Right hindlimb (tissue), 1 donor: ENCODE results near the gene PRG3.
"Not testable (repeated sequence)": the region's sequence is repeated elsewhere in the genome, so short reads cannot be mapped to it uniquely, and the experiment has no call there.

Source experiments
- DNase-seq: peaks from one replicate; pipeline ENCODE4 v3.0.0-alpha.2; 2018

PRG3 gene

DNA sequence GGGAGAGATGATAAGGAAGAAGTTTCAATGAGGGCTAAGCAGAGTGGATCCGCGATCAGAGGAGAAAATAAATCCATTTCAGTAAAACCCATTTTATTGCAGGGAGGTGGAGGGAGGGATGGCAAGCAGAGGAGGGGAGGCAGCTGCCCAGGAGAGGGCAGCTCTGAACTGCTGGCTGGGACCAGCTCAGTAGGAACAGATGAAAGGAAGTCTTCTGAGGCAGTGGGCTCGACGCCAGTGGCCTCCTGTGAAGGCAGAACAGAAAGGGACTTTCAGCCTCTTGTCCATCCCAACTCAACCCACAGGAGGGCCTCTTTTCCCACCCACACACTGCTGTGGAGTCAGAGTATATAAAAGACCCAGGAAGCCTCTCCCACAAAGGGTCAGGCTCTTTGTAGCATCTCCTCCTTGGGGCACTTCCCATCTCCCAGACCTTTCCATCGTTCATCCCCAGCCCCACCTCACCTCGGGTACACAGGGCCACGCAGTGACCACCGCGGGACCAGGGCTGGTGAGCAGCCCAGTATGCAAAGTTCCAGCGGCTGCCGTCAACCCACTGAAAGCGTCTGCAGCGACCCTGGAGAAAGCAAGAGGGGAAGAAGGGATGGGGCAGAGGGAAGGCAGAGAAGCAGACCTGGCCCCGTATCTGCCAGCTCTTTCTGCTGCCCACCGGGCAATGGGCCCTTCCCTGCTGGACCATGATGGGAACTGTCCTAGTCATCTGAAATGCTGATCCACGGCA, 6.5 kb upstream of the PRG3 start:
- no peak for DNase-seq

DNA sequence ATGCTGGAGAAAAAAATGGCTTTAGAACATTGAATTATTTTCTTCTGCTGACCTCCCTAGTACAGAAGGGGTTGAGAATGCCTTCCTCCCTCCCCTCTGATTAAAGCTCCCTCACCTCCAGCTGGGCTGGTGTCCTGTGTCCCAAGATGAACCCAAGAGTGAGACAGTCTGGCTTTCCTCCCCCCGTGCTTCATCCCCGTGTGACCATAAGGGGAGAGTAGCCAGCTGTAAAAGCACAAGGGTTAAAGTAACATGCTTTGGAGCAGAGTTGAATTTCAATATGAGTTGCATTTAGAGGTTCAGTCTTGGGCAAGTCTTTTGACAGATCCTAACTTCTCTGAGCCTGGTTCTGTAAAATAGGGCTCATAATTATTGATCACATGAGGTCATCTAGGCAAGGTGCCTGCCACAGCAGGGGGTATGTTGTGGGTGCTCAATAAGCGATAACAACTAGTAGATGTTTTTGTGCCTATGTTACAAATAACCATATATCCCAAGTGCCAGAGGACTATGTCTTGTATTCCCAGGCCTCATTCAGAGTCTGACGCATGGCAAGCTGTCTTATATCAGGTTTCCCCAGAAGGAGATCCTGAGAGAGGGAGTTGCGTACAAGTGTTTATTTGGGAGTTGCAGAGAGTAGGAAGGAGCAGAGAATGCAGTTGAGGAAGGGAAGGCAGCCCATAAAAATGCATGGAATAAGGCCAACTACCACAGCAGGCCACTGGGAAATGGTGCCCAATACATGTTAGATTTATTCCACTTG, 5.4 kb upstream of the PRG3 start:
- no peak for DNase-seq

DNA sequence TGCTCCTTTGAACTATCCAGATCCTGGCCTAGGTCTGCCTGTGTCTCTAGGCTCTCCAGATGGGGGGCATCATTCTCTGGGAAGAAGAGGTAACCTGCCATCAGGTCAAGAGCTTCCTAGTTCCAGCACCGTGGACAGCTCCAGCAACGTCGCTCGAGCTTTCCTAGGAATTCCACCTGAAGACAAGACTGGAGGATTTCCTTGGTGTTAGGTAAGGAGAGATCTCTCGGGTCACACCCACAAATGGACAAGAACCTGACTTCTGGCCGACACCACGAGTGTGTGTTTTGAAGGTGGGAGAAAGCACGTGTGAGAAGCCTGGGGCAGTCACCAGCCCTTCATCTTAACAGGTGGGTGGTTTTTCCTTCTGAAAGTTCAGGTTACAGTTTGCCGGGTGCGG, 1.2 kb downstream of the PRG3 start:
- DNase-seq = no peak

DNA sequence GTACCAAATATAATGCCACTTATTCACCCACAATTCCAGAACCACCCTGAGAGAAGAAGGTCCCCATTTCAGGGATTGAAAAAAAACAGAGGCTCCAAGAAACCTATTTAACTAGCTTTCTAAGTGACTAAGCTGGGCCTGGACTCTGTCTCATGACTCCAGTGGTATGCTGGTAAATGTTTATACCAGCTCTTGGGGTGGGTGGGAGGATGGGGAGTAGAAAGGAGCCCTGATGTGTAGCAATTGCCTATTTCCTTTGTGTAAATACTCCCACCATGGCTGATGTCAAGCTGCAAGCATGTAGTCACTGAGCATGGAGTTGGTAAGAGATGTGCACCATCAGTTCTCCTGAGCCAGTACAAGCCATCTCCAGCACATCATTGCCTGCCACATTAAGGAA, 2.8 kb downstream of the PRG3 start:
- DNase-seq = no peak

DNA sequence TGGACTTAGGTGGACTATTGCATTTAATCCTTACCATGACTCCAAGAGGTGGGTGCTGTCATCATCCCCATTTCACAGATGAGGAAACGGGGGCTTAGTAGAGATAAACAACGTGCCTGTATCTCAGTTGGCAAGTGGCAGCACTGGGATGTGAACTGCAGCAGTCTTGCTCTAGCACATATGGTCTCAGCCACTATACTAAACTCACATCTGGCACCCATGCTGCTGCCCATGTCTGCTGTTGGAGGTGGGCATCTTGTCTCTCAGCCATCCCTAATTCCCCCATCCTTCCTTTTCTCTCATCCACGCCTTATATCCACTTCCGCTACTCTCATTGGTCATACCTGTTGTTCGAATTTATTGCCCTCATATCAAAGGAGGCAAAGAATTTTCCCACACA, 3.8 kb downstream of the PRG3 start:
- no peak for DNase-seq

DNA sequence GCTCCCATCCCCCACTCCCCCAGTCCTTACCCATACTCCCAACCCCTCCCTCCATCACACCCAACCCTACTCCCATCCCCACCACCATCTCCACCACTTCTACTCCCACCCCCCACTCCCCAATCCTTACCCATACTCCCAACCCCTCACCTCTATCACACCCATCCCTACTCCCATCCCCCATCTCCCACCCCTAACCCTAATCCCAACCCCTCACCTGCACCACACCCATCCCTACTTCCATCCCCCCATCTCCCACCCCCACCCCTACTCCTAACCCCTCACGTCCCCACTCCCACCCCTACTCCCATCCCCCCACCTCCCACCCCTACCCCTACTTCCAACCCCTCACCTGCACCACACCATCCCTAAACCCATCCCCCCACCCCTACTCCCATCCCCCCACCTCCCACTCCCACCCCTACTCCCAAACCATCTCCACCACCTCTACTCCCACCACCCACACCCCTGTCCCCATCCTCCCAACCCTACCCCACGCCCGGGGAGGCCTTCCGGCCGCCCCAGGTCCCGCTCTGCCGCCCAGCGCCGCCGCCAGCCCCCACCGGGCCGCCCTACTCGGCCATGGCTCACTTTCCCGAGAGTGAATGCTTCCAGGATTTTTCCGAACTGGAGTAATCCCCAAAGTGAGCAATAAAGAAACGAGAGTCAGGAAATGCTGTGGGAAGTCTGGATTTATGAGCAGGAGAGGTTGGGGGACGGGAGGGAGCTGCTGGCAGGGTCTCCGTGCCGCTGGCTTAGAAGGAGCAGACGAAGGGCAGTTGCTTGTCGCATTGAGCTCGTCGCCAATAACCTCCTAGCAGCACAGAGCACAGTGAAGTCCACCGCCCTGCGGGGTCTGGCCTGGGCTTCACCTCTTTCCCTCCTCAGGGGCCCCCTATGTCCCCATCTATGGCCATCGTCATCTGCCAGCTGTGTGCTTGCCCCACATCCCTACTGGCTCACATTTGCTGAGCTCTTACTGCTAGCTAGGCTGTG, 4.6 kb downstream of the PRG3 start:
- no peak for DNase-seq

DNA sequence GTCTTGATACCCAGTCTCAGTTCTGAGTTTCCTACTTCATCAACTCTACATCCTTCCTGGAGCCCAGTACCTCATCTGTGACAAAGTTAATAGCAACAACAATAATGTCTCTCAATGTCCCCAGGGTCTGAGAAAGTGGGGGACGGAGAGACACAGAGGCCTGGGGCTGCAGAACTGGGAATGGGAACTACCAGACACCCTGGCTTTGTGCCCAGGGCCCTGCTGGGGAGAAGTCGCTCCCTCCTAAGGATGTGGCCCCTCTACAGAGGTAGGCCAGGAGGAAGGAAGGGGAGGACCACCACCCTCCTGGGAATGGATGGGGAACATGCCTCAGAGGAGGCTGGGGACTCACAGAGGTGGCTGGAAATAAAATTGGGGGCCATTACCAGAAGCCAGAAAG, 5.5 kb downstream of the PRG3 start:
- DNase-seq = no peak

DNA sequence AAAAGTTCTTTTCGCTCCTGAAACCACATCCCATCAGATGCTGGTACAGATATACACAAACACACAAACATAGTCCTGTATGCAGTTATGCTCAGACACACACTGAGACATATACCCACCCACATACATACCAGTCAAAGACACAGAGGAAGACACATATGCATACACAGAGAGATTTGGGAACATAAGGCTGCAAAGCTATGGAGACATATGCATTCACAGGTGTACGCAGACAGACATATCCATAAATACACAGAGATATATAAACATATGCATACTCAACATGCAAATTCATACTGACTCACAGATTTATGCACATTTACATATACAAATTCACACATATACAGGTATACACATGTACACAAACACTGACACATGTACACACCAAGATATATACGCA, 6.0 kb downstream of the PRG3 start:
- DNase-seq = no peak

DNA sequence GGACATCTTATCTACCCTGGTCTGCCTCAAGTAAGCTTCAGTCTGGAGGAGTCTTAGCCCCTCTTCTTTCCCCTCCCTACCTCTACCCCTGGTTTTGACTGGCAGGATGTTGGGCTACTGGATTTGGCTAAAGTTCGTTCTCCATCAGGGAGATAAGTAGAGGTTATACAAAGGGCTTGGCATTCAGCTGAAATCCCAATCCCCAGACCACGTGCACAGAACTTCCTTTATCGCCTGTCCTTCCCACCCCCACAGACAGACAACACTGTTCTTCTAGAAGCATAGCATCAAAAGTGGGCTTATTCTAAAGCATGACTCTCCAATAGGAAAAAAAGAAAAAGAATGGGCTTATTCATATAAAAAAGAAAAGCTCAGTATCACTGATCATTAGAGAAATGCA, 7.8 kb downstream of the PRG3 start:
- DNase-seq = no peak

DNA sequence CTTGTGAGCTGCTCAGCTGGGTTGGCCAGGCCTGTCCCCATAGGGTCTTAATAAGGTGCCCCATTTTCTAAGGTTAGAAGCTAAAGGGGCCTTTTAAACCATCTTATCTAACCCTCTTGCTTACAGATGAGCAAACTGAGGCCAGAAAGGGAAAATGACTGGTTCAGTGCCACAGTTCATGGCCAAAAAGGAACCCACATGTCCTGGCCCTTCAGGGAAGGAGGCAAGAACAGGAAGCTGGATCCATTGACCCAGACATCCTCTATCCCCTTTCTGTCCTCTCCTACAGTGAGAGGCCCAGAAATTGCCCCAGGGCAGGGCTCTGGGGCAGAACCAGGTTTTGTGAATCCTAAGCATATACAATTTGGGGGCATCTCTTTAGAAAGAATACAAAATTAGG, 10.0 kb downstream of the PRG3 start:
- no peak for DNase-seq

DNA sequence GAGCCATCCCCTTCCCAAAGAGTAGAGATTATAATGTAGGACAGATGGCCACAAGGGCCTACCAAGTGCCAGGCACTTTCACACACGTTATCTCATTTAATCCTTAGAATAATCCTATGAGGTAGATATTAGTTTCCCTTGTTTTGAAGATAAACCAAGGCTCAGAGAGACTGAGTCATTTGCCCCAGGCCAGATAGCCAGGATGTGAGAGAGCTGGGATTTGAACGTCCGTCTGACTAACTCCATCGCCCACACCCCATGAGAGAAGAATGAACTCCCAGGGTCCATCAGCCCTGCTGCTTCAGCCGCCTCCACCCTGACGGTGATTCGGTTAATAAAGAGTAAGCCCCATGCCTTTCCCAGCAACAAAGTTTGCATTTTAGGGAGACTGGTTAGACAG, 10.7 kb downstream of the PRG3 start:
- DNase-seq = no peak

DNA sequence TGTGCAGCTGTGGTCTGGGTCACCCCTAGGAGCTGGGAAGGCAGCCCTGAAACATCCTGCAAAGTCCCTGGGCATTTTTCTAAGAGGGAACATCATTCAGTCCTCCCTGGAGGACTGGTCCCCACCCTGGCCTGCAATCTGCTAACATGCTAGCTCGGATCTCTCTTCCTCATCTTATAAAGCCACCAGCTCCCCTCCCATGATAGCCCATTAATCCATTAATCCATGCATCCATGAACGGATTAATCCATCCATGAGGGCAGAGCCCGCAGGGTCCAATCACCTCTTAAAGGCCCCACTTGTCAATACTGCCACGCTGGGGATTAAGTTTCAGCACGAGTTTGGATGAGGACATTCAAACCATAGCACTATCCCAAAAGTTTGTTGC, 12.1 kb downstream of the PRG3 start:
- DNase-seq = no peak

DNA sequence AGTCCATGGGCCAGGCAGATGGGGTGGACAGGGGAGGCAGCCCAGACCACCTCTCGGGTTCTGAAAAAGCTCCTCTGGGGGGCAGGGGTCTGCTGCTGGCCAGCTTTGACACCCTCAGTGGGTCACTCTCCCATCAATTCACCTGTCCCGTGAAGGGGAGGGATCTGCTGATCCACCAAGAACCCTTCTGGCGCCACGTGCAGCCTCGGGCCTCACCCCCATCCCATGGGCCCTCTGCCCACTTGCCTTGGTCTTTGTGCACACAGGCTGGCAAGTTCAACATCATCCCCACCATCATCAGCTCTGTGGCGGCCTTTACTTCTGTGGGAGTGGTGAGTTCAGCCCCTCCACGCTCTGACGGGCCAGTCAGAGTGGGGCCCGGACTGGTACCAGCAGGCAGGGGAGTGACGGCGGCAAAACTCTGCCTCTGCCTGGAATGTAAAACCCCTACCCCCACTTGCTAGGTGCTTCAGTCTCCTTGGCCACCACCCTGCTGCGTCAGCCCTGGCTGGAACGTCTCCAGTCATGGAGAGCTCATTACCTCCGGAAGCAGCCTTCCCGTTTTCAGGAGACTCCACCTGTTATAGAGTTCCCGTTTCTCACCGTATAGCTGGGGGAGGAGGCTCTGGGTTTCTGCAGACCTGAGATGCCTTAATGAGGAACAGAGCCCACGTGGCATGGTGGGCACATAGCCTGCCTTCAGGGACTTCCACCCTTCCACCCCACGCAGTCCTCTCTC, 12.7 kb downstream of the PRG3 start:
- no peak for DNase-seq

DNA sequence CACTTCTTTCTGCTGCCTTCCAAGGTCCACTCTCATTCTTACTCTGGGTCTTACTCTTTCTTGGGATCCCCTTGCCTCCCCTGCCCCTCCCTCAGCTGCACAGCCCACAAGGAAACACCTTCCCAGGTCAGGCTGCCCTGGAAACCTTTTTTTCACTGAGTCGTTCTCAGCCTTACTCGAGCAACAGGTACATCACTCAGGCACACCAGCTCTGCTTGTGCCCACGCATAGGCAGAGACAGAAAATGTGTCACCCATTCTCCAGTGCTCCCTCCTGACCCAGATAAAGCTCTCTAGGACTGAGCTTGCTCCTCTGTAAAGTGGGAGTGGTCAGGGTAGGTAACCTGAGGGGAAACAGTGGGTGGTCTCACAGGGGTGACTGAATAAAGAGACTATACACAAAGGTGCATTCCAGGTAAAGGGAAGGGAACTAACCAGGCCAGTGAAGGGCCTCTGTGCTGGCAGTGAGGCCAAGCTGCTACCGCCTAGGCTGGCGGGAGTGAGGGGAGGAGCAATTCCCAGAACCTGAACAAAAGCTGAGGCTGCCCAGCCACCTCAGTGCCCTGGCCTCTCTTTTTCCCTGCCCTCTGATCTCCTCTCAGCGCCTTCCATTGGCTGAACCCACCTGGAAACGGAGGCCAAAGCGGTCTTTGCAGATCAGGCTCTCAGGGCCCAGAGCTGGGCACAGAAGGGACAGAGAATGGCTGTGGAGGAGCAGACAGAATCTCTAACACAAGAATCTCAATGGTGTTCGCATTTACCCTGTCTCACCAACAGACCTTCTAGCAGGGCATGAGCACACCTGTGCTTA, 15.9 kb downstream of the PRG3 start:
- no peak for DNase-seq

DNA sequence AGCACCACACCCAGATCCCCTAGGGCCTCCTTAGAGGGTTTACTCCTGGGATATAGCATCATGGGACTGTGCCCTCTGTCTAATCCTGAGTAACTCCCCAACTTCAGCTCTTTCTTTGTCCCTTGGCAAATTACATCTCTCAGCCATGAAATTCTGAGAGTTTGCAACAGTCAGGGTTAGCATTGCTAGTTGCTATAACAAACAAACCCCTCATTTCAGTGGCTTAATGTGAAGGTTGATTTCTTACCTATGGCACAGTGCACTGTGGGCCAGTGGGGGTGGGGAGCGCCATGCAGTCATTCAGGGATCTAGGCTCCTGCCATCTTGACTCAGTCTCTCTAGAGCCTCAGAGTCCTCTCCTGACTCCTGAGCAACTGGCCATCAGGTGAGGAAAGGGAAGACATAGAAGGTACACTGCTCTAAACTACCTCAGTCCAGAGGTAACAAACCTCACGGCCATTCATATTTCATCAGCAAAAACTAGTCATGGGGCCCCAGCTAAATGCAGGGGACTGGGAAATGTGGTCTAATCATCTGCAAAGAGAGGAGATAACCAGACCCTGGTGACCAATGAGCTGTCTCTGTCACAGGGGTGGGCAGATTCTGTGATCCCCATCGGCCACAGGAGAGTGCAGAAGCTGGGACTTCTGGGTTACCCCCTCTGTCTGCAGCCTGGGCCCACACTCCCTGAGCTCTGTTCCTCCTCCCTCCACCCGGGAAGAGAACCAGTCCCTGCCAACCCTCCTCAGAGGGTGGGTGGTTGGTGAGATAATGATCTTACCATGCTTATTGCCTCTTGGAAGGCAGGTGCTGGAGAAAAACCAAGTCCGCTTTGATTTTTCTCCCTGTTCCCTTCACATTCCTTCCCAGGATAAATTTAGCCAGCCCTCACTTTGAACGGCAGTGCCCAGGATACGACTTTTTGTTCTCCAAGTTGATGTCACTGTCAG, 17.5 kb downstream of the PRG3 start:
- no peak for DNase-seq

DNA sequence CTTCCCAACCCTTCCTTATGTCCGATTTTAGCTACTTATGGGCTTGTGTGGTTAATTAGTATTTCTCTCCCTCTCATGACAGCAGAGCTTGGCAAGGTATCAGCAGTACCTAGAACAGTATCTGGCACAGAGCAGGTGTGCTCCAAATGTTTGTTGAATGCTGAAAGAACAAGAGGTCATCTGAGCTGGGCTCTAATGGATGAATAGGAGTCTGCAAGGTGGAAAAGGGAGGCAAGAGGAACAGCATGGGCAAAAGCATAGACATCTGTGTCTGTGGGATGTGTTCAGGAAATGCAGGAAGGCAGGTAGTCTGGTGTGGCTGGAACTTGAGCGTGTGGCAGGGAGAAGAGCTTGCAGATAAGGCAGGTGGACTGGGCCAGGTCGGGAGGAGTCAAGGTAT, 19.0 kb downstream of the PRG3 start:
- DNase-seq = no peak

DNA sequence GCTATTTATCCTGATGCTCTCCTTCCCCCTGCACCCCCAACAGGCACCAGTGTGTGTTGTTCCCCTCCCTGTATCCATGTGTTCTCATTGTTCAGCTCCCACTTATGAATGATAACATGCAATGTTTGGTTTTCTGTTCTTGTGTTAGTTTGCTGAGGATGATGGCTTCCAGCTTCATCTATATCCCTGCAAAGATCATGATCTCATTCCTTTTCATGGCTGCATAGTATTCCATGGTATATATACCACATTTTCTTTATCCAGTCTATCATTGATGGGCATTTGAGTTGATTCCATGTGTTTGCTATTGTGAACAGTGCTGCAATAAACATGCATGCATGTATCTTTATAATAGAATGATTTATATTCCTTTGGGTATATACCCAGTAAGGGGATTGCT, 19.5 kb downstream of the PRG3 start:
- not testable (repeated sequence) for DNase-seq

DNA sequence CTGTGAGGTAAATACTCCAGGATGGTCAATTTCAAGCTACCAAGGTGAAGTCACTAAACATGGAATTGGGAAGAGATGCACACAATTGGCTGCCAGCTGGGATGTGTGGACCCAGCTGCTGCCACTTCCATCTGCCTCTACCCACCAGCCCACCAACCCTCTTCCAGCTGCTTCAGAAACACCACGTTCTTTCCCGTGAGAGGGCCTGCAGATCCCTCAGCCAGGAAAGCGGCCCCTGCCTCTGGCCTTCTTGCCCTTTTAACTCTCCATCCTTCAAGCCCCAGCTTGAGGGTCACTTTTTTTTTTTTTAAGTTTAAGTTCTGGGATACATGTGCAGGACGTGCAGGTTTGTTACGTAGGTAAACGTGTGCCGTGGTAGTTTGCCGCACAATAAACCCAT, 20.0 kb downstream of the PRG3 start:
- DNase-seq = no peak

DNA sequence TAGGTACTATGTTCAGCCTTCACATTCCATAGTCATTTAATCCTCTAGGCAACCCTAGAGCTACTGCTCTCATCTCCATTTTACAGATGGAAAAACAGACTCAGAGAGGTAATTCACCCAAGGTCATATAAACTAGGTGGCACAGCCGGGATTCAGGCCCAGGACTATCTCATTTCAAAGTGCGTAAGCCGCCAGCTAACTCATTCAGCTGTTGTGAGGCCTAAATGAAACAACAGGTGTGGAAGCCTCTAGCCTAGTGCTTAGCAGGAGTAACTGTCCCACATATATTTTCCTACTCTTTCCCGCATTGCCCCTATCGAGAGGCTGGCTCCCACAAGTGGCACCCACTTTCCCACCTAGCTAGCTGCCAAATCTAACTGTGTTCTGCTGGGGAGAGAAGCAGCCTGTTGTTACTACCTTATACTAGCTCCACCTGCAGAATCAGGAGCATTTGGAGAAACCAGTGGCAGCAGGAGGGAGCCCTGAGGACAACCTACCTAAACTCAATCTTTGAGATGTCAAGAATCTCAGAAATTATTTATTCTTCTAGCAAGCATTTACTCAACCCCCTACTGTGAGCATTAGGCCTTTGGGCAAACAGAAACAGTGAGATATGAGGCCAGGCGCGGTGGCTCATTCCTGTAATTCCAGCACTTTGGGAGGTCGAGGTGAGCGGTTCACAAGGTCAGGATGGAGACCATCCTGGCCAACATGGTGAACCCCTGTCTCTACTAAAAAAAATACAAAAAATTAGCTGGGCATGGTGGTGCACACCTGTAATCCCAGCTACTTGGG, 20.9 kb downstream of the PRG3 start:
- DNase-seq = no peak

DNA sequence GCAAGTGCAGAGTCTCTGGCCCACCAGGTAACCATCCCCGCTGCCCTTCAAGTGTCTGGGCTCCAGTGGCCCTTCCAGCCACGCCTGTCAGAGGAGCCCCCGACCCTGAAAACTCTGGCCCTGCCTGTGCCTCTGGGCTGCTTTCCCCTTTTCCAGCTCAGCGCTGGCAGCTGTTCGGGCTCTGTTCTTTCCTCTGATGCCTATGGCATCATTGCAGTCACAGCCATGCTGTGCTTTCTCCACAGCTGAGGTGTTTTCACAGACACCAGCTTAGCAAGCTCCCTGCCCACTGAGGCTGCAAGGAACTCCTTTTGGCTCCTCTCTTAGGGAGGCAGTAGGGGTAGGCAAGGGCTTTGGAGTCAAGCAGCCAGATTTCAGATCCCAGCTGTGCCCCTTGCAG, 21.6 kb downstream of the PRG3 start:
- DNase-seq = no peak
